GM12878 (cell line): ENCODE results near the gene CES3. TPM values are rescaled to one million over a fixed set of nuclear protein-coding genes. Genes with fewer than 3 reads are reported as not detected.

Experiments
- ATAC-seq: fragments of 200-7000 bp; cut with Tn5 transposase; 3 replicates; pipeline ENCODE4 v1.9.1; 2020; ENCODE audit warnings: mild to moderate bottlenecking, moderate library complexity
- BruUV-seq: library from RNA; stranded (reverse); fragments of 400-500 nt; replicated peaks from 2 replicates; lab custom pipeline; 2021; lab: Mats Ljungman, UMichigan
- CTCF ChIA-PET: fragments of 300-600 bp; sonication (Branson Sonifier 250); formaldehyde crosslinking; extraction: SDS; loops from one replicate; lab custom pipeline; 2021; ENCODE audit warnings: inconsistent platforms; lab: Yijun Ruan, JAX
- POLR2A ChIA-PET: fragments of 350-600 bp; formaldehyde crosslinking; extraction: SDS; loops from one replicate; lab custom pipeline; 2021; ENCODE audit warnings: inconsistent platforms; lab: Charles Lee
- RAD21 ChIA-PET: fragments of 300-600 bp; sonication (Branson Sonifier 250); formaldehyde crosslinking; loops from one replicate; lab custom pipeline; 2023; ENCODE audit warnings: antibody characterized with exemption; ENCODE audit not compliant: unreplicated experiment; lab: Charles Lee
- SMC1A ChIA-PET: fragments of 300-600 bp; sonication (Branson Sonifier 250); formaldehyde crosslinking; loops from one replicate; lab custom pipeline; 2023; ENCODE audit not compliant: unreplicated experiment, uncharacterized antibody; lab: Charles Lee
- DNase-seq: peaks from one replicate; pipeline ENCODE4 v3.0.0-alpha.2; 2011; ENCODE audit warnings: low read depth, low spot score
- FAIRE-seq: peaks from 3 replicates; lab custom pipeline; 2011; peaks lifted over from hg19 to GRCh38; lab: Jason Lieb, UNC
- H2AFZ ChIP-seq: 2 replicates; pipeline ENCODE4 v1.6.0; 2011; ENCODE audit warnings: low read depth, low read length, control low read depth; ENCODE audit not compliant: control insufficient read depth
- H3K27ac ChIP-seq: 2 replicates; pipeline ENCODE4 v1.5.1; 2011; ENCODE audit warnings: control low read depth; ENCODE audit not compliant: control insufficient read depth, insufficient read depth
- H3K27me3 ChIP-seq, 2 experiments: replicated peaks in 1 of 2; 2 replicates each; pipeline versions ENCODE4 v1.6.0 to v1.6.1; 2011; ENCODE audit warnings: low read length in 1 of 2; ENCODE audit not compliant: control insufficient read depth in 2 of 2, insufficient read depth in 2 of 2
- H3K36me3 ChIP-seq, 2 experiments: 2 replicates each; pipeline ENCODE4 v1.5.1; 2011; ENCODE audit warnings: low read length in 1 of 2; ENCODE audit not compliant: control insufficient read depth in 2 of 2, insufficient read depth in 2 of 2
- H3K4me1 ChIP-seq: 2 replicates; pipeline ENCODE4 v1.6.1; 2011; ENCODE audit warnings: mild to moderate bottlenecking, low read length, moderate library complexity, mixed read lengths; ENCODE audit not compliant: control insufficient read depth, insufficient read depth
- H3K4me2 ChIP-seq: 2 replicates; pipeline ENCODE4 v1.6.0; 2011; ENCODE audit warnings: control low read depth; ENCODE audit not compliant: control insufficient read depth, insufficient read depth
- H3K4me3 ChIP-seq: fragments of 200-600 bp; sonication (generic); 2 replicates; pipeline ENCODE4 v1.5.1; 2016
- H3K79me2 ChIP-seq: 2 replicates; pipeline ENCODE4 v1.6.0; 2011; ENCODE audit warnings: low read length; ENCODE audit not compliant: control insufficient read depth, insufficient read depth
- H3K9ac ChIP-seq: 2 replicates; pipeline ENCODE4 v1.8.0; 2011; ENCODE audit warnings: low read length, control low read depth, mixed read lengths; ENCODE audit not compliant: control insufficient read depth, insufficient read depth
- H3K9me3 ChIP-seq: replicated peaks from 3 replicates; pipeline ENCODE4 v1.5.1; 2011; ENCODE audit warnings: mild to moderate bottlenecking, low read length; ENCODE audit not compliant: control insufficient read depth, insufficient read depth
- H4K20me1 ChIP-seq: 2 replicates; pipeline ENCODE4 v1.6.0; 2011; ENCODE audit not compliant: control insufficient read depth, insufficient read depth
- BCL3 ChIP-seq: IDR thresholded peaks from 2 replicates; pipeline ENCODE4 v1.6.1; 2011; ENCODE audit warnings: borderline replicate concordance, low read depth, mild to moderate bottlenecking, moderate library complexity, low read length; ENCODE audit not compliant: insufficient read depth, poor library complexity, severe bottlenecking
- CBX3 ChIP-seq: fragments of 200-600 bp; sonication (generic); IDR thresholded peaks from 2 replicates; pipeline ENCODE4 v1.6.1; 2016; ENCODE audit warnings: low read depth, borderline replicate concordance
- CHD2 ChIP-seq: IDR thresholded peaks from 2 replicates; pipeline ENCODE4 v1.6.1; 2011; ENCODE audit warnings: low read depth, low read length, improper control_type of control experiment, borderline replicate concordance
- E2F8 ChIP-seq: fragments of 450-650 bp; IDR thresholded peaks from 2 replicates; pipeline ENCODE4 v1.6.1; 2018; ENCODE audit warnings: mild to moderate bottlenecking, low read depth, moderate library complexity; ENCODE audit not compliant: partially characterized antibody
- KLF5 ChIP-seq: fragments of 450-650 bp; IDR thresholded peaks from 2 replicates; pipeline ENCODE4 v1.6.1; 2014; ENCODE audit warnings: mild to moderate bottlenecking; ENCODE audit not compliant: partially characterized antibody
- POLR2A ChIP-seq: IDR thresholded peaks from 2 replicates; pipeline ENCODE4 v1.6.1; 2011; ENCODE audit warnings: low read depth, mild to moderate bottlenecking, low read length
- RELB ChIP-seq: fragments of 450-650 bp; IDR thresholded peaks from 2 replicates; pipeline ENCODE4 v1.6.1; 2017; ENCODE audit warnings: low read depth, mild to moderate bottlenecking, moderate library complexity
- YY1 ChIP-seq: IDR thresholded peaks from 2 replicates; pipeline ENCODE4 v1.6.1; 2011; ENCODE audit warnings: low read depth, mild to moderate bottlenecking, low read length
- ZSCAN29 ChIP-seq: fragments of 450-650 bp; IDR thresholded peaks from 2 replicates; pipeline ENCODE4 v1.6.1; 2017; ENCODE audit warnings: mild to moderate bottlenecking, moderate library complexity
- WGBS: methylation state at CpG from one replicate; pipeline ENCODE4 v1.1.6; 2016; ENCODE audit warnings: low lambda C conversion rate; ENCODE audit not compliant: insufficient replicate concordance, insufficient coverage; ENCODE audit errors: missing lambda C conversion rate; 5-methylcytosine and 5-hydroxymethylcytosine counted together
- in situ Hi-C: fragments of 300-500 bp; cut with MboI; formaldehyde crosslinking; loops from 9 replicates; pipeline ENCODE4 v1.14.3; 2018; ENCODE audit warnings: mixed read lengths
- intact Hi-C: fragments of 100-400 bp; cut with micrococcal nuclease; formaldehyde crosslinking; loops from one replicate; pipeline ENCODE4 v1.14.2; 2022; ENCODE audit not compliant: unreplicated experiment
- polyA plus RNA-seq, 11 experiments: library from polyadenylated mRNA; depleted of rRNA in 4 of 11; unstranded in 6 of 11; stranded (reverse) in 5 of 11; fragments of >200 nt; fragmentation: Nextera tagmentation in 4 of 11; fragmentation: Illumina TruSeq in 1 of 11; extraction: Ambion mirVana in 4 of 11; extraction: Trizol in 1 of 11; gene quantifications; 1 replicate in 1 of 11; 2 replicates in 10 of 11; pipeline versions ENCODE4 v1.2.1 to v1.2.3, GENCODE V29; 2011 to 2016; ENCODE audit warnings: inconsistent platforms in 2 of 11, missing spikeins in 2 of 11, low read depth in 1 of 11
- total RNA-seq, 4 experiments: library from RNA; depleted of rRNA in 3 of 4; stranded (reverse); fragments of >200 nt in 3 of 4; fragmentation: Illumina TruSeq in 1 of 4; extraction: Trizol in 1 of 4; gene quantifications; 2 replicates each; pipeline versions ENCODE4 v1.2.1 to v1.2.3, GENCODE V29; 2013 to 2021

Gene CES3
- total and polyA plus RNA-seq, 10 of the 15 experiments (the other 5 are each of a cell fraction or from before 2014, with no cell fraction given): 0.09 to 3.1 (median 0.76) TPM

- TF ChIP-seq RELB: 0 out of 2 replicates have a peak, but pooled peaks have one; percentile 18
- no peak for TF ChIP-seq E2F8
Measured at GRCh38 chr16:66926961-66927436, 34.1 kb upstream of the CES3 start (continued).

GRCh38 chr16:66927918-66928649 is 33.0 kb upstream of the CES3 start:
- Histone ChIP-seq H4K20me1 (no peaks in the 10 kb centered on the region), H3K36me3 (no peaks in the 10 kb centered on the region), H3K4me3 (no peak overlapping the region), H3K79me2 (peaks cover 4% of the 10 kb centered on the region), H3K9ac (no peak overlapping the region), H3K27ac (no peak overlapping the region; the same call in 1 of the 2 replicates), H3K4me1 (peaks cover 29% of the 10 kb centered on the region), H2AFZ (no peak overlapping the region), H3K9me3 (no peaks in the 10 kb centered on the region), H3K27me3 (no peaks in the 10 kb centered on the region; a peak in 2 of 4 replicates), H3K4me2 (no peak overlapping the region)
- no peak for FAIRE-seq
- RAD21 ChIA-PET: interaction anchor here (0.5 to 1.6 kb wide), 8 partner anchors 9 to 318 kb away, joined by 3 to 7 read pairs (median 4); partner anchors contain the start of genes CDH16 and NAE1
- TF ChIP-seq YY1: no peak
- no peak for TF ChIP-seq BCL3
- no peak for TF ChIP-seq CHD2
- TF ChIP-seq CBX3: no peak
- TF ChIP-seq ZSCAN29: no peak
- TF ChIP-seq POLR2A: peak; percentile 44
- no peak for TF ChIP-seq KLF5
- SMC1A ChIA-PET: interaction anchor here (0.6 to 1.9 kb wide), 7 partner anchors 11 to 110 kb away, joined by 3 to 9 read pairs (median 4); no protein-coding TSS in a partner anchor
- intact Hi-C loops (loop anchor here (1.0 to 5.0 kb wide), 2 partner anchors 33 to 176 kb away; partner anchors contain the start of gene DYNC1LI2), in situ Hi-C loops (no loop called here)
- CTCF ChIA-PET: interaction anchor here (0.9 to 6.7 kb wide), 12 partner anchors 16 to 97 kb away, joined by 3 to 77 read pairs (median 4); partner anchors contain the start of genes NAE1 and PDP2
- POLR2A ChIA-PET: interaction anchor here (0.5 to 0.6 kb wide), 2 partner anchors 9 to 93 kb away, joined by 3 read pairs; no protein-coding TSS in a partner anchor
- ATAC-seq: no peak; the same call in 1 of the 3 replicates
- DNase-seq: no peak
- no TSS peak for BruUV-seq
- 91% methylated on average over 8 of the region's 8 CpGs for WGBS
